ENCODE measurements around the gene ANKRD63. TPM values are rescaled to one million over a fixed set of nuclear protein-coding genes. Genes with fewer than 3 reads are reported as not detected.

The ANKRD63 gene
- total RNA-seq, 1 experiment from 2014 or later = 1.2 TPM

GRCh38 chr15:40281057-40281800, 1.6 kb downstream of the ANKRD63 start:
- Histone ChIP-seq H4K20me1 (ENCODE audit: low read length) (no peaks in the 10 kb centered on the region), H3K27me3 (ENCODE audit: low read length) (no peaks in the 10 kb centered on the region), H3K4me3 (ENCODE audit: low read length) (no peak overlapping the region), H3K9me3 (ENCODE audit: low read length) (no peaks in the 10 kb centered on the region), H3K9ac (ENCODE audit: low read length) (no peak overlapping the region), H3K4me1 (ENCODE audit: insufficient read depth, low read length) (no peaks in the 10 kb centered on the region), H2AFZ (ENCODE audit: low read length) (no peak overlapping the region), H3K36me3 (ENCODE audit: low read depth, low read length) (no peaks in the 10 kb centered on the region), H3K79me2 (ENCODE audit: low read length) (no peaks in the 10 kb centered on the region), H3K27ac (ENCODE audit: low read length) (no peak overlapping the region), H3K4me2 (ENCODE audit: low read length) (no peak overlapping the region), H3K9me2 (replicated peaks; ENCODE audit: low read length) (no peaks in the 10 kb centered on the region), H3F3A (ENCODE audit: low read length, unreplicated experiment) (no peaks in the 10 kb centered on the region)
- TF ChIP-seq CTCF (conservative IDR thresholded peaks at IDR 0.05; ENCODE audit: low read depth, low read length) (no peak), EZH2 (IDR thresholded peaks at IDR 0.05; ENCODE audit: low read length, unreplicated experiment) (no peak), EZH2phosphoT487 (IDR thresholded peaks at IDR 0.05; ENCODE audit: borderline replicate concordance, low read length) (no peak)
- intact Hi-C loops (cut with micrococcal nuclease) = no loop called here
- POLR2A ChIA-PET (ENCODE audit: unreplicated experiment) = no interaction called here
- ATAC-seq (no peak), DNase-seq (no peak)
- no TSS peak for BruUV-seq (replicated peaks)
- CTCF ChIA-PET = interaction anchor here (2.5 kb wide), 1 partner anchor 28 kb away, joined by 27 read pairs; no protein-coding TSS in a partner anchor

GRCh38 chr15:40280260-40281056, 2.4 kb downstream of the ANKRD63 start:
- H3K4me2 ChIP-seq (ENCODE audit: low read length) = no peak overlapping the region
- TF ChIP-seq CTCF (conservative IDR thresholded peaks at IDR 0.05; ENCODE audit: low read depth, low read length) = no peak
- TF ChIP-seq EZH2phosphoT487 (IDR thresholded peaks at IDR 0.05; ENCODE audit: borderline replicate concordance, low read length) = no peak
- no peak for TF ChIP-seq EZH2 (IDR thresholded peaks at IDR 0.05; ENCODE audit: low read length, unreplicated experiment)
- CTCF ChIA-PET = interaction anchor here (0.6 to 2.5 kb wide), 2 partner anchors 29 to 129 kb away, joined by 3 to 27 read pairs; no protein-coding TSS in a partner anchor
- POLR2A ChIA-PET (ENCODE audit: unreplicated experiment) = no interaction called here
- no peaks in the 10 kb centered on the region for H3K9me3 ChIP-seq (ENCODE audit: low read length)
- no peaks in the 10 kb centered on the region for H3K79me2 ChIP-seq (ENCODE audit: low read length)
- no peaks in the 10 kb centered on the region for H3K27me3 ChIP-seq (ENCODE audit: low read length)
- H4K20me1 ChIP-seq (ENCODE audit: low read length) = no peaks in the 10 kb centered on the region
- intact Hi-C loops (cut with micrococcal nuclease) = no loop called here
- no TSS peak for BruUV-seq (replicated peaks)
- H3K4me1 ChIP-seq (ENCODE audit: insufficient read depth, low read length) = no peaks in the 10 kb centered on the region
- H3K36me3 ChIP-seq (ENCODE audit: low read depth, low read length) = no peaks in the 10 kb centered on the region
- no peak overlapping the region for H2AFZ ChIP-seq (ENCODE audit: low read length)
- H3K27ac ChIP-seq (ENCODE audit: low read length) = no peak overlapping the region
- DNase-seq (no peak), ATAC-seq (no peak)
- no peaks in the 10 kb centered on the region for H3K9me2 ChIP-seq (replicated peaks; ENCODE audit: low read length)
- no peak overlapping the region for H3K4me3 ChIP-seq (ENCODE audit: low read length)
- no peaks in the 10 kb centered on the region for H3F3A ChIP-seq (ENCODE audit: low read length, unreplicated experiment)
- H3K9ac ChIP-seq (ENCODE audit: low read length) = no peak overlapping the region
